Activated naive CD4-positive, alpha-beta T cell treated with anti-CD3 and anti-CD28 coated beads, Interleukin-2, amount 50 U/mL, for 24 hours (primary cell): ENCODE results near the gene DPP10.
"Not testable (repeated sequence)": the region's sequence is repeated elsewhere in the genome, so short reads cannot be mapped to it uniquely, and the experiment has no call there.

Source experiments
- H3K27ac Mint-ChIP-seq: one replicate; pipeline ENCODE4 v1.8.0; 2021; ENCODE audit warnings: mild to moderate bottlenecking, mixed read lengths
- H3K27me3 Mint-ChIP-seq: one replicate; pipeline ENCODE4 v1.8.0; 2021; ENCODE audit warnings: mixed read lengths
- H3K36me3 Mint-ChIP-seq: one replicate; pipeline ENCODE4 v1.8.0; 2021; ENCODE audit warnings: mixed read lengths
- H3K4me1 Mint-ChIP-seq: one replicate; pipeline ENCODE4 v1.8.0; 2021; ENCODE audit warnings: mixed read lengths
- H3K4me3 Mint-ChIP-seq: one replicate; pipeline ENCODE4 v1.8.0; 2021; ENCODE audit warnings: mild to moderate bottlenecking, mixed read lengths
- H3K9me3 Mint-ChIP-seq: one replicate; pipeline ENCODE4 v1.8.0; 2021; ENCODE audit warnings: mixed read lengths

DPP10 gene

GRCh38 chr2:114709936-114710850 lies 267.8 kb downstream of the DPP10 start:
- H3K4me3 Mint-ChIP-seq: no peak overlapping the region
- no peak overlapping the region for H3K27ac Mint-ChIP-seq
- H3K4me1 Mint-ChIP-seq: no peaks in the 10 kb centered on the region
- no peaks in the 10 kb centered on the region for H3K27me3 Mint-ChIP-seq
- no peaks in the 10 kb centered on the region for H3K36me3 Mint-ChIP-seq
- no peaks in the 10 kb centered on the region for H3K9me3 Mint-ChIP-seq

- H3K27me3 Mint-ChIP-seq: no peaks in the 10 kb centered on the region
- H3K4me3 Mint-ChIP-seq: no peak overlapping the region
- H3K9me3 Mint-ChIP-seq: no peaks in the 10 kb centered on the region
- H3K4me1 Mint-ChIP-seq: no peaks in the 10 kb centered on the region
- no peaks in the 10 kb centered on the region for H3K36me3 Mint-ChIP-seq
- no peak overlapping the region for H3K27ac Mint-ChIP-seq
Observed at GRCh38 chr2:114714313-114714712, 271.9 kb downstream of the DPP10 start.

GRCh38 chr2:114717049-114717448 lies 274.6 kb downstream of the DPP10 start:
- H3K27ac Mint-ChIP-seq: no peak overlapping the region
- H3K4me3 Mint-ChIP-seq: no peak overlapping the region
- H3K4me1 Mint-ChIP-seq: no peaks in the 10 kb centered on the region

GRCh38 chr2:114724454-114724853 lies 282.0 kb downstream of the DPP10 start:
- H3K27ac Mint-ChIP-seq: no peak overlapping the region
- H3K36me3 Mint-ChIP-seq: no peaks in the 10 kb centered on the region
- no peaks in the 10 kb centered on the region for H3K4me1 Mint-ChIP-seq
- no peaks in the 10 kb centered on the region for H3K9me3 Mint-ChIP-seq
- no peaks in the 10 kb centered on the region for H3K27me3 Mint-ChIP-seq
- no peak overlapping the region for H3K4me3 Mint-ChIP-seq

More at GRCh38 chr2:114717049-114717448, 274.6 kb downstream of the DPP10 start:
- Mint-ChIP-seq H3K36me3 (no peaks in the 10 kb centered on the region), H3K27me3 (no peaks in the 10 kb centered on the region), H3K9me3 (no peaks in the 10 kb centered on the region)

- H3K4me3 Mint-ChIP-seq: no peak overlapping the region
- H3K4me1 Mint-ChIP-seq: no peaks in the 10 kb centered on the region
- no peaks in the 10 kb centered on the region for H3K27me3 Mint-ChIP-seq
- no peaks in the 10 kb centered on the region for H3K9me3 Mint-ChIP-seq
- H3K36me3 Mint-ChIP-seq: no peaks in the 10 kb centered on the region
- H3K27ac Mint-ChIP-seq: no peak overlapping the region
Observed at GRCh38 chr2:114727012-114727411, 284.6 kb downstream of the DPP10 start.

- no peak overlapping the region for H3K27ac Mint-ChIP-seq
- no peak overlapping the region for H3K4me3 Mint-ChIP-seq
- no peaks in the 10 kb centered on the region for H3K9me3 Mint-ChIP-seq
- H3K36me3 Mint-ChIP-seq: no peaks in the 10 kb centered on the region
- no peaks in the 10 kb centered on the region for H3K4me1 Mint-ChIP-seq
- H3K27me3 Mint-ChIP-seq: no peaks in the 10 kb centered on the region
Observed at GRCh38 chr2:114728372-114728771, 285.9 kb downstream of the DPP10 start.

GRCh38 chr2:114729026-114729425 lies 286.6 kb downstream of the DPP10 start:
- no peaks in the 10 kb centered on the region for H3K27me3 Mint-ChIP-seq
- no peaks in the 10 kb centered on the region for H3K4me1 Mint-ChIP-seq
- no peak overlapping the region for H3K27ac Mint-ChIP-seq
- H3K4me3 Mint-ChIP-seq: no peak overlapping the region
- H3K9me3 Mint-ChIP-seq: no peaks in the 10 kb centered on the region
- H3K36me3 Mint-ChIP-seq: no peaks in the 10 kb centered on the region

- Mint-ChIP-seq H3K4me3 (no peak overlapping the region), H3K9me3 (no peaks in the 10 kb centered on the region), H3K4me1 (no peaks in the 10 kb centered on the region), H3K27me3 (no peaks in the 10 kb centered on the region), H3K27ac (no peak overlapping the region), H3K36me3 (no peaks in the 10 kb centered on the region)
Observed at GRCh38 chr2:114735126-114735525, 292.7 kb downstream of the DPP10 start.

- Mint-ChIP-seq H3K4me3 (no peak overlapping the region), H3K9me3 (peaks cover 5% of the 10 kb centered on the region), H3K27ac (no peak overlapping the region), H3K27me3 (no peaks in the 10 kb centered on the region), H3K36me3 (no peaks in the 10 kb centered on the region), H3K4me1 (no peaks in the 10 kb centered on the region)
Observed at GRCh38 chr2:114742245-114742644, 299.8 kb downstream of the DPP10 start.

- H3K4me1 Mint-ChIP-seq: no peaks in the 10 kb centered on the region
- H3K4me3 Mint-ChIP-seq: no peak overlapping the region
- no peaks in the 10 kb centered on the region for H3K27me3 Mint-ChIP-seq
- no peak overlapping the region for H3K27ac Mint-ChIP-seq
- H3K36me3 Mint-ChIP-seq: no peaks in the 10 kb centered on the region
- peaks cover 5% of the 10 kb centered on the region for H3K9me3 Mint-ChIP-seq
Observed at GRCh38 chr2:114745700-114746099, 303.3 kb downstream of the DPP10 start.

- H3K4me3 Mint-ChIP-seq, H3K4me1 Mint-ChIP-seq, H3K27ac Mint-ChIP-seq, H3K9me3 Mint-ChIP-seq, H3K36me3 Mint-ChIP-seq, H3K27me3 Mint-ChIP-seq: not testable (repeated sequence)
Observed at GRCh38 chr2:114748175-114748574, 305.7 kb downstream of the DPP10 start.

GRCh38 chr2:114752425-114752824 lies 310.0 kb downstream of the DPP10 start:
- Mint-ChIP-seq H3K9me3 (no peaks in the 10 kb centered on the region), H3K27ac (no peak overlapping the region), H3K27me3 (peaks cover 2% of the 10 kb centered on the region), H3K4me3 (no peak overlapping the region), H3K36me3 (no peaks in the 10 kb centered on the region), H3K4me1 (no peaks in the 10 kb centered on the region)

GRCh38 chr2:114753145-114753544 lies 310.7 kb downstream of the DPP10 start:
- Mint-ChIP-seq H3K27me3 (peaks cover 2% of the 10 kb centered on the region), H3K4me3 (no peak overlapping the region), H3K4me1 (no peaks in the 10 kb centered on the region), H3K36me3 (no peaks in the 10 kb centered on the region), H3K9me3 (no peaks in the 10 kb centered on the region), H3K27ac (no peak overlapping the region)

GRCh38 chr2:114754907-114755563 lies 312.6 kb downstream of the DPP10 start:
- H3K27me3 Mint-ChIP-seq: peaks cover 3% of the 10 kb centered on the region
- no peak overlapping the region for H3K4me3 Mint-ChIP-seq
- no peak overlapping the region for H3K27ac Mint-ChIP-seq

GRCh38 chr2:114762376-114762775 lies 319.9 kb downstream of the DPP10 start:
- H3K27me3 Mint-ChIP-seq: peaks cover 1% of the 10 kb centered on the region
- H3K9me3 Mint-ChIP-seq: peaks cover 7% of the 10 kb centered on the region
- H3K27ac Mint-ChIP-seq: no peak overlapping the region
- no peaks in the 10 kb centered on the region for H3K36me3 Mint-ChIP-seq
- H3K4me3 Mint-ChIP-seq: no peak overlapping the region
- H3K4me1 Mint-ChIP-seq: no peaks in the 10 kb centered on the region

More at GRCh38 chr2:114754907-114755563, 312.6 kb downstream of the DPP10 start:
- no peaks in the 10 kb centered on the region for H3K4me1 Mint-ChIP-seq
- no peaks in the 10 kb centered on the region for H3K36me3 Mint-ChIP-seq
- no peaks in the 10 kb centered on the region for H3K9me3 Mint-ChIP-seq

GRCh38 chr2:114762986-114763385 lies 320.5 kb downstream of the DPP10 start:
- H3K4me1 Mint-ChIP-seq: no peaks in the 10 kb centered on the region
- H3K27me3 Mint-ChIP-seq: peaks cover 1% of the 10 kb centered on the region
- H3K36me3 Mint-ChIP-seq: no peaks in the 10 kb centered on the region
- no peak overlapping the region for H3K4me3 Mint-ChIP-seq
- peak overlapping the region; percentile 14 for H3K27ac Mint-ChIP-seq
- H3K9me3 Mint-ChIP-seq: peaks cover 7% of the 10 kb centered on the region
